Loucy (cell line): ENCODE measurements around the gene COL10A1.

Experiments
- H2AFZ ChIP-seq: fragments of 200-600 bp; sonication (generic); 2 replicates; pipeline ENCODE4 v1.6.0; 2016; ENCODE audit warnings: antibody characterized with exemption, mild to moderate bottlenecking, low read length, moderate library complexity
- H3F3A ChIP-seq: fragments of 200-600 bp; 2 replicates; pipeline ENCODE4 v1.6.0; 2016; ENCODE audit warnings: antibody characterized with exemption, low read depth, mild to moderate bottlenecking
- H3K27me3 ChIP-seq: fragments of 200-600 bp; sonication (generic); 2 replicates; pipeline ENCODE4 v1.6.1; 2014; ENCODE audit warnings: low read length, mild to moderate bottlenecking; ENCODE audit not compliant: insufficient read depth, poor library complexity, severe bottlenecking
- H3K36me3 ChIP-seq: fragments of 200-600 bp; sonication (generic); 2 replicates; pipeline ENCODE4 v1.6.1; 2016; ENCODE audit warnings: low read length; ENCODE audit not compliant: insufficient read depth
- H3K4me1 ChIP-seq: fragments of 200-600 bp; sonication (generic); 2 replicates; pipeline ENCODE4 v1.5.1; 2014; ENCODE audit warnings: low read length, mild to moderate bottlenecking; ENCODE audit not compliant: insufficient read depth, poor library complexity, severe bottlenecking
- H3K4me2 ChIP-seq: fragments of 200-600 bp; sonication (generic); 2 replicates; pipeline ENCODE4 v1.6.0; 2014; ENCODE audit warnings: antibody characterized with exemption, low read length, low read depth, mild to moderate bottlenecking; ENCODE audit not compliant: poor library complexity, severe bottlenecking
- H3K4me3 ChIP-seq: fragments of 200-600 bp; sonication (generic); 2 replicates; pipeline ENCODE4 v1.5.1; 2014; ENCODE audit warnings: low read length, mild to moderate bottlenecking, mixed read lengths; ENCODE audit not compliant: poor library complexity, severe bottlenecking
- H3K79me2 ChIP-seq: fragments of 200-600 bp; sonication (generic); 2 replicates; pipeline ENCODE4 v1.6.1; 2014; ENCODE audit warnings: low read length; ENCODE audit not compliant: insufficient read depth
- H3K9ac ChIP-seq: fragments of 200-600 bp; sonication (generic); 2 replicates; pipeline ENCODE4 v1.6.0; 2014; ENCODE audit warnings: mild to moderate bottlenecking, low read depth, low read length, moderate library complexity; ENCODE audit not compliant: poor library complexity, severe bottlenecking
- H3K9me2 ChIP-seq: fragments of 200-600 bp; sonication (generic); replicated peaks from 2 replicates; pipeline ENCODE4 v1.6.1; 2016; ENCODE audit warnings: low read depth, low read length, mixed read lengths
- H3K9me3 ChIP-seq: fragments of 200-600 bp; sonication (generic); 2 replicates; pipeline ENCODE4 v1.6.1; 2014; ENCODE audit warnings: mild to moderate bottlenecking, antibody characterized with exemption, low read length, low read depth; ENCODE audit not compliant: insufficient read depth
- H4K20me1 ChIP-seq: fragments of 200-600 bp; sonication (generic); 2 replicates; pipeline ENCODE4 v1.6.0; 2014; ENCODE audit warnings: antibody characterized with exemption, low read length, mild to moderate bottlenecking; ENCODE audit not compliant: insufficient read depth, poor library complexity, severe bottlenecking
- CTCF ChIP-seq: fragments of 200-600 bp; sonication (generic); conservative IDR thresholded peaks from 2 replicates; pipeline ENCODE4 v1.5.1; 2014; ENCODE audit warnings: mild to moderate bottlenecking, antibody characterized with exemption, low read length
- EZH2phosphoT487 ChIP-seq: fragments of 200-600 bp; IDR thresholded peaks from 2 replicates; pipeline ENCODE4 v1.6.1; 2018; ENCODE audit warnings: antibody characterized with exemption, mild to moderate bottlenecking, moderate library complexity, borderline replicate concordance

The COL10A1 gene

GRCh38 chr6:116165596-116165995 is 39.7 kb upstream of the COL10A1 start:
- H3F3A ChIP-seq: no peaks in the 10 kb centered on the region
- no peaks in the 10 kb centered on the region for H3K9me2 ChIP-seq
- H3K4me2 ChIP-seq: no peak overlapping the region
- no peak overlapping the region for H2AFZ ChIP-seq
- H3K9me3 ChIP-seq: no peaks in the 10 kb centered on the region
- no peaks in the 10 kb centered on the region for H3K36me3 ChIP-seq
- no peaks in the 10 kb centered on the region for H3K79me2 ChIP-seq
- H4K20me1 ChIP-seq: no peaks in the 10 kb centered on the region
- H3K27me3 ChIP-seq: no peaks in the 10 kb centered on the region
- no peaks in the 10 kb centered on the region for H3K4me1 ChIP-seq
- H3K9ac ChIP-seq: no peak overlapping the region
- TF ChIP-seq EZH2phosphoT487: no peak
- H3K4me3 ChIP-seq: no peak overlapping the region

- Histone ChIP-seq H3K4me3 (no peak overlapping the region), H3K9ac (no peak overlapping the region), H3F3A (no peaks in the 10 kb centered on the region), H3K9me2 (no peaks in the 10 kb centered on the region), H3K27me3 (no peaks in the 10 kb centered on the region), H3K9me3 (no peaks in the 10 kb centered on the region), H3K36me3 (no peaks in the 10 kb centered on the region), H3K4me1 (no peaks in the 10 kb centered on the region), H3K79me2 (no peaks in the 10 kb centered on the region), H3K4me2 (no peak overlapping the region), H2AFZ (no peak overlapping the region), H4K20me1 (no peaks in the 10 kb centered on the region)
- no peak for TF ChIP-seq EZH2phosphoT487
- no peak for TF ChIP-seq CTCF
Measured at GRCh38 chr6:116159782-116160524, 34.0 kb upstream of the COL10A1 start.

- Histone ChIP-seq H4K20me1 (no peaks in the 10 kb centered on the region), H3K4me1 (no peaks in the 10 kb centered on the region), H3K4me2 (no peak overlapping the region), H2AFZ (no peak overlapping the region), H3K9me3 (no peaks in the 10 kb centered on the region), H3K79me2 (no peaks in the 10 kb centered on the region), H3K9ac (no peak overlapping the region), H3K9me2 (no peaks in the 10 kb centered on the region), H3K4me3 (no peak overlapping the region), H3F3A (no peaks in the 10 kb centered on the region), H3K27me3 (no peaks in the 10 kb centered on the region), H3K36me3 (no peaks in the 10 kb centered on the region)
- TF ChIP-seq CTCF (no peak), EZH2phosphoT487 (no peak)
Measured at GRCh38 chr6:116158641-116159040, 32.7 kb upstream of the COL10A1 start.

- Histone ChIP-seq H3K36me3 (no peaks in the 10 kb centered on the region), H3K4me1 (no peaks in the 10 kb centered on the region), H3K9ac (no peak overlapping the region), H3K27me3 (no peaks in the 10 kb centered on the region), H3K4me2 (no peak overlapping the region), H4K20me1 (no peaks in the 10 kb centered on the region), H2AFZ (no peak overlapping the region), H3K9me2 (no peaks in the 10 kb centered on the region), H3K79me2 (no peaks in the 10 kb centered on the region), H3K9me3 (no peaks in the 10 kb centered on the region), H3F3A (no peaks in the 10 kb centered on the region), H3K4me3 (no peak overlapping the region)
- TF ChIP-seq CTCF (no peak), EZH2phosphoT487 (no peak)
Measured at GRCh38 chr6:116157391-116157790, 31.5 kb upstream of the COL10A1 start.
